Endothelial cell of coronary artery (primary cell): Measurements from ENCODE around the gene EN1. TPM values are rescaled to one million over a fixed set of nuclear protein-coding genes. Genes with fewer than 3 reads are reported as not detected.

Source experiments
- total RNA-seq: library from RNA; depleted of rRNA; stranded (reverse); fragments of >200 nt; gene quantifications from 2 replicates; pipeline ENCODE4 v1.2.3, GENCODE V29; 2014

The EN1 gene
- not detected in 2 replicates for total RNA-seq

DNA sequence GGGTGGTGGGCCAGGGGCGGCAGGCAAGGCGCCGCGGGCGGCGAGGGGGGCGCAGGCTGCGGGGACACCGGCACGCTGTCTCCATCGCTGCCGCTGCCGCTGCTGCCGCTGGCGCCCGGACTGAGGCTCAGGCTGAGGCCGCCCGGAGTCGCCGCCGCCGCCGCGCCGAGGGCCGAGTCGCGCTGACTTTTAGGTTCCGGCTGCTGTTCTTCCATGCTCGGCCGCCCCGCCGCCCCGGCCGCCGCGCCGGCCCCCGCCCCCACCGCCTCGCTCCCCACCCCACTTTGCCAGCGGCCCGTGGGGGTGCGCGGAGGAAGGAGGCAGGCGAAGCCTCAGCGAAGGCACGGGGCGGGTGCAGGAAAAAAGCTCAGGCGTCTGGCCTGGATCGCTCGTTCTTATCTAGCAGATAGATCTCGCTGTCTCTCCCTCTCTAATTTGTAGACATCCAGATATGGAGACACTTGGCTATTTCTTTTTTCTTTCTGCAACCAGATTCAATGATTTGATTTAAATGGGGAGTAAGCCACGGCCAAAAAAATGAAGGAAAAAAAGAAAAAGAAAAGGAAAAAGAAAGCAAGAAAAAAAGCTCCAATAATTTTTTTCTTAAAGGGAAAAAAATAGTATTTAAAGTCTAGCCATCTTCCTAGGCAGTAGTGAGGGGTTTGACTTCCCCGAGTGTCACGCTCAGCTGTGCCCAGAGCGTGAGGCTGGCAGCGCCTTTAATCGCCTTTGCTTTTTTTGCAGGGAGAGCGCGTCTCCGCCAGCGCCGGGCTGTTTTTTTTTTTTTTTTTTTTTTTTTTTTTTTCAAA is at the start of gene EN1:
EN1 (minus strand) TSS at position 696 of the 809 bp plus-strand sequence; CDS start at position 215, 481 bp downstream.

Other genes starting within 250 kb of the EN1 start
- gene MARCO, start 94.5 kb upstream of the EN1 start, total RNA-seq = not detected in 2 replicates